ENCODE measurements around the gene CYSRT1.

CYSRT1 gene

DNA sequence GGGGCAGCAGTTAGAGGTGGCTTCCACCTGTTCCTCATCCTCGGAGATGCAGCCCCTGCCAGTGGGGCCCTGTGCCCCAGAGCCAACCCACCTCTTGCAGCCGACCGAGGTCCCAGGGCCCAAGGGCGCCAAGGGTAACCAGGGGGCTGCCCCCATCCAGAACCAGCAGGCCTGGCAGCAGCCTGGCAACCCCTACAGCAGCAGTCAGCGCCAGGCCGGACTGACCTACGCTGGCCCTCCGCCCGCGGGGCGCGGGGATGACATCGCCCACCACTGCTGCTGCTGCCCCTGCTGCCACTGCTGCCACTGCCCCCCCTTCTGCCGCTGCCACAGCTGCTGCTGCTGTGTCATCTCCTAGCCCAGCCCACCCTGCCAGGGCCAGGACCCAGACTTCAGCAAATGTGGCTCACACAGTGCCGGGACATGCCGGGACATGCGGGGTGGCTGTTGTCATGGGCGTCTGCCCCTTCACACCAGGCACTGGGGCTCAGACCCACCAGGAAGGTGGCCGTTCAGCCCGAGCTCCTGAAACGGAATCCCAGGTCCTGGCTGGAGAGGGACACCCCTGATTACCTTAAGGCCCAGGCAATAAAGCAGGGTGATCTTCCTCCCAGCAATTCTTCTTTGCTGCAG is 841 bp downstream of the CYSRT1 start:
- Histone ChIP-seq H3K27ac (no peak overlapping the region), H3K36me3 (replicated peaks) (no peaks in the 10 kb centered on the region), H3K4me3 (ENCODE audit: low read depth, low read length) (no peak overlapping the region), H3K27me3 (replicated peaks) (no peaks in the 10 kb centered on the region)
- TF ChIP-seq, protein P1, sequence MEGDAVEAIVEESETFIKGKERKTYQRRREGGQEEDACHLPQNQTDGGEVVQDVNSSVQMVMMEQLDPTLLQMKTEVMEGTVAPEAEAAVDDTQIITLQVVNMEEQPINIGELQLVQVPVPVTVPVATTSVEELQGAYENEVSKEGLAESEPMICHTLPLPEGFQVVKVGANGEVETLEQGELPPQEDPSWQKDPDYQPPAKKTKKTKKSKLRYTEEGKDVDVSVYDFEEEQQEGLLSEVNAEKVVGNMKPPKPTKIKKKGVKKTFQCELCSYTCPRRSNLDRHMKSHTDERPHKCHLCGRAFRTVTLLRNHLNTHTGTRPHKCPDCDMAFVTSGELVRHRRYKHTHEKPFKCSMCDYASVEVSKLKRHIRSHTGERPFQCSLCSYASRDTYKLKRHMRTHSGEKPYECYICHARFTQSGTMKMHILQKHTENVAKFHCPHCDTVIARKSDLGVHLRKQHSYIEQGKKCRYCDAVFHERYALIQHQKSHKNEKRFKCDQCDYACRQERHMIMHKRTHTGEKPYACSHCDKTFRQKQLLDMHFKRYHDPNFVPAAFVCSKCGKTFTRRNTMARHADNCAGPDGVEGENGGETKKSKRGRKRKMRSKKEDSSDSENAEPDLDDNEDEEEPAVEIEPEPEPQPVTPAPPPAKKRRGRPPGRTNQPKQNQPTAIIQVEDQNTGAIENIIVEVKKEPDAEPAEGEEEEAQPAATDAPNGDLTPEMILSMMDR (IDR thresholded peaks at IDR 0.05; ENCODE audit: low read depth, low read length, missing control alignments): no peak
- in situ Hi-C loops (cut with HindIII; ENCODE audit: low pct_ligation_motif_present, low sequenced_read_pairs): no loop called here
- no peak for DNase-seq

DNA sequence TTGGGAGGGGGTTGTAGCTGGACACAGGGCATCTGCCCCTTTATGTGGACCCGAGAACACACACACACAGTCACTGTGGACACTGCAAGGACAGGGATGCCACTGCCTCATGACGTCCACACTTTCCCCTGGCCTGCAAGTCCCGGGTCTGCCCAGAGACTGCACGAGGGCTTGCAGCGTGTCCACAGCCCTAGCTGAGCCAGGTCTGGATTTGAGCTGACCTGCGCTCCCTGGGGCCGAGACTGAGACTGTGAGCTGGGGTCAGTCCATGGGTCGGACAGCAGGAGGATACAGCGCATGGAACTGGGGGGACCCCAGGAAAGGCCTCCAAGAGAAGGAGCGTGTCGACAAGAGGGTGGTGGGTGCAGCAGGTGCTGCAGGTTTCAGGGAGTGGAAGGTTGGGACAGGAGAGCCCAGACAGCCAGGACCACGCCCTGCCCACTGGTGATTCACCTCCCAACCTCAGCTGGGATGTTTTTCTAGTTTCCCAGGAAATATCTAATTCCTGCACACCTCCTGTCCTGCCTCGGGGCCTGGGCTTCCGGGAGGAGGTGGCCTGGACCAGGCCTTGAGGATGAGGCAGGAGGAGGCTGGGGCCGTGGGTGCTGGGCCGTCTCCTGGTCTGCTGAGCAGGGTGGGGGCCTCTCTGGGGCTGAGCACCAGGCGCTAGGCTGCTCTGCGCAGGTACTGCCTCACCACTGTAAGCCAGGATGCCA is 1.5 kb downstream of the CYSRT1 start:
- no peak overlapping the region for H3K4me3 ChIP-seq (ENCODE audit: low read depth, low read length)
- in situ Hi-C loops (cut with HindIII; ENCODE audit: low pct_ligation_motif_present, low sequenced_read_pairs): no loop called here
- TF ChIP-seq, protein P1 (IDR thresholded peaks at IDR 0.05; ENCODE audit: low read depth, low read length, missing control alignments): no peak

DNA sequence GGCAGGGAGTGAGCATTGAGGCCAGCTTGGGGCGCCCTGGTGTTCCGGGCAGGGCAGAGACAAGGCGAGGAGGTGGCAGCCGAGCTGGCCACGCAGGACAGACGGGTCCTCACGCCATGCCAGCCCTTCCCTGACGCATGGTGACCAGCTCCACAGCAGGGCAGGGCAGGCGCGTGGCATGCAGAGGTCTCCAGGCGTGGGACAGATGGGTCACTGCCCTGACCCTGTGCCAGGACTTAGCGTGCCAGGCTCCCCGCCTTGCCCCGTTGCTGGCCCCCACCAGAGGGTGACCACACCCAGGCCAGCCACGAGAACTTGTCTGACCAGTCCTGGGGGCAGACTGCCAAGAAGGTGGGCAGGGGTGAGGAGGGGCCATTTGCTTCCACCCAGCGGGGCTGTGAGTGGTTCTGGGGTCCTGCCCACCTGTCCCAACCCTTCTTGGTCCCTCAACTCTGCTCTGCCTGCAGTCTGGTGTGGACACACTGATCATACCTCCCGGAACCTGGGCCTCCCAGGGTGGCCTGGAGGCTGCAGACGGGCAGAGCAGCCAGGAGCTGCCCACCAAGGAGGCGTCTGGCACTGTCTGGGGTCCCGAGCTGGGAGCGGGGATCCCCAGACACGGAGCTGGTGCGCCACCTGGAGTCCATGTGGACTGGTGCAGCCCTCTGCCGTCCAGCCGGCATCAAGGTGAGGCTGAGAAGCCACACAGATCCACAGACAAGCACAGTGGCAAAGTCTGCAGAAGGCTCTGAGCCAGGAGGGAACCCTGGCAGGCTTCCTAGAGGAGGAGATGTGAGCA is 2.3 kb downstream of the CYSRT1 start, which contains the start of gene RNF224:
Gene RNF224 (plus strand): TSS at position 449 of the 799 bp plus-strand sequence. CDS start 834 bp downstream, outside the sequence.
- no peaks in the 10 kb centered on the region for H3K36me3 ChIP-seq (replicated peaks)
- TF ChIP-seq, protein P1 (IDR thresholded peaks at IDR 0.05; ENCODE audit: low read depth, low read length, missing control alignments): peak; percentile 94
- in situ Hi-C loops (cut with HindIII; ENCODE audit: low pct_ligation_motif_present, low sequenced_read_pairs): no loop called here
- no peaks in the 10 kb centered on the region for H3K27me3 ChIP-seq (replicated peaks)
- no peak within 1 kb of the TSS for H3K27ac ChIP-seq
- H3K4me3 ChIP-seq (ENCODE audit: low read depth, low read length): no peak within 1 kb of the TSS
- DNase-seq: peak; percentile 58

More for the DNA sequence above, 1.5 kb downstream of the CYSRT1 start:
- H3K27me3 ChIP-seq (replicated peaks): no peaks in the 10 kb centered on the region
- no peak for DNase-seq
- H3K36me3 ChIP-seq (replicated peaks): no peaks in the 10 kb centered on the region
- H3K27ac ChIP-seq: no peak overlapping the region

DNA sequence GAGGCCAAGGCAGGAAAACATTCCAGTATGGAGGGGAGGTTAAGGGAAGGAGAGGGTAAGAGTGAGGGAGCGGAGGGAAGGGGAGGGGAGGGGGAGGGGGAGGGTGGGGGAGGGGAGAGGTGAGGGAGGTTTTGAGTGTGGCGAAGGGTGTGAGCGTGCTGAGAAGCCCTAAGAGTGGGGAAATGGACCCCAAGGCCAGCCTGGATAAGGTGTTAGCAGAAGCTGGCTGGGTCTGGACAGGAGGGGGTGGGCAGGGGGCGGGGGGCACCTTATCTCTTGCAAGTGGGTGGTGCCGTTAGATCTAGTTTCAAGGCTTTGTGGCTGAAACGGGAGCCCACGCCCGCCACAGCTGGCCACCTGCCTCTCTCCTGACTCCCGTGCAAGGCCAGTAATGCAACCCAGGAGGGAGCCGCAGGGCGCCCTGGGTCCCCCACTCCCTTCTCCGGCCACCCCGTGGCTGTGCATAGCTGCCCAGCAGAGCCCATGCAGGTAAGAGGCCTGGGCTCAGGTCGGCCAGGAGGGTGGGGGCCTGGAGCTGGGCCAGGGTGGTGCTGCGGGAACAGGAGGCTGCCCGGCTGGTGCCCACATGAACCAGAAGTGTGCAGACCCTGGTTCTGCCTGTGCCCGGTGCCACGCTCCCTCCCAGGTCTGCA is 3.0 kb downstream of the CYSRT1 start:
- DNase-seq: no peak
- no peaks in the 10 kb centered on the region for H3K27me3 ChIP-seq (replicated peaks)
- no peaks in the 10 kb centered on the region for H3K36me3 ChIP-seq (replicated peaks)
- TF ChIP-seq, protein P1 (IDR thresholded peaks at IDR 0.05; ENCODE audit: low read depth, low read length, missing control alignments): no peak
- in situ Hi-C loops (cut with HindIII; ENCODE audit: low pct_ligation_motif_present, low sequenced_read_pairs): no loop called here
- no peak overlapping the region for H3K4me3 ChIP-seq (ENCODE audit: low read depth, low read length)
- H3K27ac ChIP-seq: no peak overlapping the region

DNA sequence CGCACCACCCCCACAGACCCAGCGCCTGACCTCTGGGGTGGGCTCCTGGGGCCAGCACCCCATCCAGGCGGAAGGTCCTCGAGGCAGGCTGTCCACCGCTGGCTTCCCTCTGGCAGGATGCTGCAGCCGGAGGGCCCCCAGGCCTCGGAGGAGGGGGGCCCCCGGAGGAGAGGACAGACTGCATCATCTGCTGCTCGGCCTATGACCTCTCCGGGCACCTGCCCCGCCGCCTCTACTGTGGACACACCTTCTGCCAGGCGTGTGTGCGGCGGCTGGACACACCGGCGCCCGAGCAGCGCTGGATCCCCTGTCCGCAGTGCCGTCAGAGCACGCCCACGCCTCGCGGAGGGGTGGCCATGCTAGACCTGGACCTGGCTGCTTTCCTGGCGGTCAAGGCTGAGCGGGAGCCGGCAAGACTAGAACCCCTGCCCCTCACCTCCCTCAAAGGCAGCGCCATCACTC is 3.6 kb downstream of the CYSRT1 start:
- H3K27me3 ChIP-seq (replicated peaks): no peaks in the 10 kb centered on the region
- in situ Hi-C loops (cut with HindIII; ENCODE audit: low pct_ligation_motif_present, low sequenced_read_pairs): no loop called here
- H3K36me3 ChIP-seq (replicated peaks): no peaks in the 10 kb centered on the region
- DNase-seq: no peak
- H3K4me3 ChIP-seq (ENCODE audit: low read depth, low read length): no peak overlapping the region
- TF ChIP-seq, protein P1 (IDR thresholded peaks at IDR 0.05; ENCODE audit: low read depth, low read length, missing control alignments): no peak
- no peak overlapping the region for H3K27ac ChIP-seq
